ENCODE measurements around the gene TBCC.

TBCC gene

DNA sequence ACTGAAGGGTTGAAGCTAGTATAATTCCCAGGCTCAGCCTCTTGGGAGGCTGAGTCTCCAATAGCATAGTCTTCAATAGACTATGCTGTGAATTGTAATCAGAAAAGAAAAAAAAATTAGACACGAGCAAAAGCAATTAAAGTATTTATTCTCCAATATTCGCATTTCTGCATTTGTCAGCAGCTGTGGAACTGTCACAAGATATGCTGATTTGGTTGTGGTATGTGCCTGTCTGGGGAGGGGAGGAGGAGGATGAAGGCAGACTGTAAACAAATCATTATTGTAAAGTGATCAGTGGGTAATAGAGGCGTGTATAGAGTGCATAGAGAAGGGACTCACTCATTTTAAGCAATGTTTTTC is 25.8 kb upstream of the TBCC start:
- DNase-seq (ENCODE audit: low spot score) = no peak

GRCh38 chr6:42769836-42770235 is 23.9 kb upstream of the TBCC start:
- no peak for DNase-seq (ENCODE audit: low spot score)

DNA sequence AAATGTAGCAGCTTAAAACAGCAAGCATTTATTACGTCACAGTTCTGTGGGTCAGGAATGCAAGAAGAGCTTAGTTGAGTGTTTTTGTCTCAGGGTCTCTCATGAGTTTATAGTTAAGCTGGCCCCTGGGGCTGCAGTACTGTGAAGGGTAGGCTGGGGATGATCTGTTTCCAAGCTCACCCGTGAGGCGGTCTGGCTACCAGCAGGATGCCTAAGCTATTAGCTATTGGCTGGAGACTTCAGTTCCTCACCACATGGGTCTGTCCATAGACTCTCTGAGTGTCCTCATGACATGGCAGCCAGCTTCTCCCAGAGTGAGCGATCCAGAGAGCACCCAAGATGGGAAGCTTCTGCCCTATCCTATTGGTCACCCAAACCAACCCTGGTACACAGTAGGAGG is 23.1 kb upstream of the TBCC start:
- DNase-seq (ENCODE audit: low spot score) = no peak

DNA sequence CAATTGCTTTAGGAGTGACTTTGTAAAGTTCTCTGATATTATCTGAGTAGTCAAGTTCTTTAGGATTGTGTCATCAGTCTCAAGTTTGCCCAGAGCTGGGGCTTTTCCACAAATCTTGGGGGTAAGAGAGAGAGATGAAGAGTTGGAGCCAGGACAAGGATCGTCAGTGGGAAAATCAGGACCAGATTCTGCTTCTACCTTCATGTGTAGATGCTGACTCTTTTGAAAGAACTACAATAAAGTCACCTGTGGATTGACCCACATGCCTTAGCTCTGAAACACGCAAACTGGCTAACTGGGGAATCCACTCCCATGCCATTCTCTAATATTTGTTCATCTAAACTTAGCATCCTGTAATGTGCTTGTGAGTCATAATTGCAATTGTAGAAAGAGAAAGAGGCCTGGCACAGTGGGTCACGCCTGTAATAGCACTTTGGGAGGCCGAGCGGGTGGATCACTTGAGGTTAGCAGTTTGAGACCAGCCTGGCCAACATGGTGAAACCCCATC is 20.3 kb upstream of the TBCC start:
- no peak for DNase-seq (ENCODE audit: low spot score)

- no peak for DNase-seq (ENCODE audit: low spot score)
Measured at GRCh38 chr6:42764911-42765648, 19.2 kb upstream of the TBCC start.

GRCh38 chr6:42762950-42763349 is 17.0 kb upstream of the TBCC start:
- DNase-seq (ENCODE audit: low spot score) = no peak

DNA sequence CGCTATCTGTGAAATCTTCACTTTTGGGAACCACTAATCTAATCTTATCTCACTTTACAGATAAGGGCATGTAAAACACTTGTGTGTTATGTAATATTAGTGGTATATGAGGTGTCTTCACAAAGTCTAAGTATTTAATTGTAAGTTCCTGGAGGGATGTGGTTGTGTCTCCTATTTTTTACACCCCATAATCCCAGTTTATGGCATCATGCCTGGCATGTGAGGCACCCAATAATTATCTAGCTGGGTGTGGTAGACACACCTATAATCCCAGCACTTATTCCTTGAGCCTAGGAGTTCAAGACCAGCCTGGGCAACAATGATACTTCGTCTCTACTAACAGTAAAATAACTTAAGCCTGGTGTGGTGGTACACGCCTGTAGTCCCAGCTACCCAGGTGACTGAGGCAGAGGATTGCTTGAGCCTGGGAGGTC is 16.5 kb upstream of the TBCC start:
- DNase-seq (ENCODE audit: low spot score) = no peak

GRCh38 chr6:42761287-42762067 is 15.6 kb upstream of the TBCC start:
- DNase-seq (ENCODE audit: low spot score) = no peak

- no peak for DNase-seq (ENCODE audit: low spot score)
Measured at GRCh38 chr6:42758756-42759430, 13.0 kb upstream of the TBCC start.

GRCh38 chr6:42756722-42757121 is 10.8 kb upstream of the TBCC start:
- peak; percentile 22 for DNase-seq (ENCODE audit: low spot score)

DNA sequence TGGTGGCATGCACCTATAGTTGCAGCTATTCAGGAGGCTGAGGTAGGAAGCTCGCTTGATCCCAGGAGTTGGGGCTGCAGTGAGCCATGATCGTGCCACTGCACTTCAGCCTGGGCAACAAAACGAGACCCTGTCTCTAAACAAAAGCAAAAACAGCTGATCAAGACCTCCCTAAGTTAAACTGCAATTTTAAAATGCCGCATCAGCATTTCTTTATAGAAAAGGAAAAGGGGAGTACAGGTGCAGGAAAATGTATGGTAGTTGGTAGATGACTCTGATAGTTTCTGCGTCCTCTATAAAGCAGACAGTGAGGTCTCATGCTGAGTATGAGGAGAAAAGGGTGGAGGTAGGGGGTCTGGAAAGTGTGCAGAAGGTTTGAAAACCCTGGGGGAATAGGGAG is 8.9 kb upstream of the TBCC start:
- no peak for DNase-seq (ENCODE audit: low spot score)

- DNase-seq (ENCODE audit: low spot score) = no peak
Measured at GRCh38 chr6:42751055-42751454, 5.2 kb upstream of the TBCC start.

DNA sequence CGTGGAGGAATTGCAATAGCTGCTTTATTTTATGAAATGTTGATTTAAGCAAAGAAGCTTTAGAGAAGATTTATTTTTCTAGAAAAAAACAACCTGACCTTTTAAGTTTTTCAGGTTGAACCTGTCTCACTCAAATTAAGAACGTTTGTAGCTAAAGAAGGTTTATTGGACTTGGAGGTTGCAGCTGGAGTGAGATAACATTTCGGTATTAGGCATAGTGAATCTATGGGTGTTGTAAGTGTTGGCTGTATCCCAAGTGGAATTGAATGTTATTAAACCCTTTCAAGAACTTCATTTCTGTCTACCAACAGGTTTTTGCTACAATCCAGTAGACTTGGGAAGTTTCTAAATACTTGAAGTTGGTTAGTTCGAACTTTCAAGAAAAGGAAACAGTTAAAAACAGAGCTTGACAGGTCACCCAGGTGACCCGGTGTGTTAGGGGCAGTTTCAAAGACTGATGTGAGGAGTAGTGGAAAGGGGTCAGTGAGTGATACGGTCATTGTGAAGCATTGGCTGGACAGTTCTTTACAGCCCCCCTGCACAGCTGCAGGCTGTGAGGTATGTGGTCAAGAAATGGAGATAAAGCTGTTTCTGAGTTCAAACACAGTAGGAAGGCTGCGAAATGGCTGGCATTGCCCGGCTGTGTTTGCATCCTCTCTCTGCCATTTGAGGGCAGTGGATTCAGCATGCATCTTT is 2.4 kb upstream of the TBCC start:
- DNase-seq (ENCODE audit: low spot score) = no peak

DNA sequence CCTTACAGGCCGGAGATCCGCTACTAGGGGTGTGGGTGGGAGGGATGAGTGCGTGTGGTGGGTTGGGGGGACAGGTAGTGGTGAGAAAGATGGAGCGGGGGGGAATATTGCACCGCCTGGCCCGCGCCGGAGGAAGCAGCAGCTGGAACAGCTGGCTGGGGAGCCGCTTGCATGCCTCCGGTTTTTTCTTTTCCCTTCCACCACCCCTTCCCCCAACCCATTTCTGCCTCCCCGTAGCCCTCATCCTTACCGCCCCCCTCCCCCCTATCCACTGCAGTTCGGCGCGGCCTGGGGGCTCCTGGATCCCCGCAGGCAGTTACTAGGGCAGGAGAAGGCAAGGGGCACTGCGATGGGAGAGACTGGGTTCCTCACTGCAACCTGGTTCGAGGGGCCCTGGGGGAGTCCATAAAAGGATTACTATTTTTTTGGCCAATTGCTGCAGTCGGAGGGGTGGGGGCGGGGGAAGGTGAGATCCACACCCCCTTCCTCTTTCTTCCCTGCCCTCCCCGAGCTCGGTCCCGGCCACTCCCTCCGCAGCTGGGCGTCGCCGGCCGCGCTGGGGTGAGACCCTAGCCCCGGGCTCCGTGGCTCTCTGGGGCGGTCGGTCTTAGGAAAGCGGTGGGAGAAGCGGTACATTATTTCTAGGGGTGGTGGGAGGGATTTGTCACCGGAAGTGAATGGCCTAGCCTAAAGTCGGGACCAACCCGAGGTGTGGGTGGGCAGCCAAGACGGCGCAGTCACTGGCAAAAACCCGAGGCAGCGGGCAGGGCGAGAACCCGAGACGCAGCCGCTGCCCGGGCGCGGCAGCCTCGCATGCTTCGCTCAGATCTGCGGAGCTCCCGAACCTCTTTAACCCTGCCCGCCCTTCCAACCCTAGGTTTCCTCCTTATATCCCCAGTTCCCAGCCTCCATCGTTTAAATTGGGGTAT is 824 bp upstream of the TBCC start:
- peak; percentile 93 for DNase-seq (ENCODE audit: low spot score)

GRCh38 chr6:42745083-42745639 is 742 bp downstream of the TBCC start:
- peak; percentile 32 for DNase-seq (ENCODE audit: low spot score)

GRCh38 chr6:42744351-42744893 is 1.5 kb downstream of the TBCC start:
- no peak for DNase-seq (ENCODE audit: low spot score)

DNA sequence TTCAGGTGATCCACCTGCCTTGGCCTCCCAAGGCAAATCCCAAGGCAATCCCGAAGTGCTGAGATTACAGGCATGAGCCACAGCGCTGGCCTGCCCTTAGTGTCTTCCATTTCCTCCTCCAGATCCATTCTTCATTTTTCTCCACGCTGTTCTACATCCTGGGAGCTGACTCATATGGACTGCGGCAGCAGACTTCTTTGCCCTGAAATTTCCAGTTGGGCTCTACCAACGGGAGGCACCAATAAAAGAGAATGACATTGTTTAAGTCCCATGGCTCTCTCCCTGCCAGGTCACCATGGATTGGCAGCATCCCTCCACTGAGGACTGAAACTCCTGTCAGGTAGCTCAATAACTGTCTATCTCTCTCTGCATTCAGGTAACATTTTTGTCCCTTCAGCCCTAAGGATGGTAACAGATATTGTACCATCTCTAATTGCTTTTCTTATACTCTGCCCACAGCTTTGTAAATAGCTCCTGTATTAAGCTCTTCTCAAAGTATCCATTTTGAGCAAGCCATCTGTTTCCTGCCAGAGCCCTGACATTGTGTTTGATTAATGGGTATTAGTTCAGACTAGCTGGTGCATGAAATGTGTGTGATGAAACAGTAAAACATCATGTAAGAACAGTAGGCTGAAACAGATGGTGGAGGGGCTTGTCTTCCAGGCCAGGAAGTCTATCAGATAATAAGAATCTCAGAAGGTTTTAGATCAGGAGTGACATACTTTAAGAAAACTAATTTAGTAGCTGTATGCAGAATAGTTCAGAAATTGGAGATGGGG is 3.6 kb downstream of the TBCC start:
- DNase-seq (ENCODE audit: low spot score) = no peak

DNA sequence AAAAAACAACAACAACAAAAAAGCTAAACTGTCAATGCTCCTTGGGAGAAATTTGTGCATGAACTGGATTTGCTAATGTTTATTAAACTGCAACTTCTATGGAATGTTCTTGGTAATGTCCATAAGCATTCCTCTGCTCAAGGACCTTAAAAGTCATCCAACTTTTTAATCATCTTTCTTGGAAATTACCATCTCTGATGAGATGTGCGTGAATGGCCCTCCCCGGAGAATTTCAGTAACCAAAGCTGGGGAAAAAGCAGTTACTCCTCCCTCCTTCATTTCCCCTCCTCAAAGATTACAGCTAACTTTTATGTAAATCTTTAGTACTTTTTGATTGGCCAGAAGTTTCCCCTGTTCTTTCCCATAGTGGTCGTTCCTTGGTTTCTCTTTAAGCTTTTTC is 5.2 kb downstream of the TBCC start:
- DNase-seq (ENCODE audit: low spot score) = no peak

DNA sequence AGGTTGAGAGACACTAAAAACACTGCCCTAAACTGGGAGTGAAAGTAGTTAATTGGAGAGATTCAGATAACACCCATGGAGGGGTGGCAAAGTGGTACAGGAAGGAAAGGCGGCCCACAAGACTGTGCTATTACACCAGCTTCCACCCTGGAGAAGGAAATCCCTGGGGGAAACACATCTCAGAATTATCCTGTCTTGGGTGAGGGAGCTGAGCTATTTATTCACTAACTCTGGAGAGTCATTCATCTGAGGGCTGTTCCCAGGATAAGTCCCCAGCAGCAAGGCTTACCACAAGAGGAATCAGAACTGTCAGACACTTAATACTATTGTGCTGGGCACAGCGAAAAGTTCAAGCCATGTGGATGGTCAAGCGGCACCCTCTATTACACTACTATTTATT is 9.9 kb downstream of the TBCC start:
- DNase-seq (ENCODE audit: low spot score) = no peak

Data from iPS-NIHi11 (cell line).